Liver (tissue), 3 donors: Measurements from ENCODE around the gene FAM229B.

Source experiments
- ATF3 ChIP-seq: IDR thresholded peaks from 2 replicates; pipeline ENCODE4 v1.6.1; 2016; ENCODE audit warnings: antibody characterized with exemption
- CTCF ChIP-seq: fragments of 150-350 bp; IDR thresholded peaks from 2 replicates; pipeline ENCODE4 v1.5.1; 2017; ENCODE audit warnings: improper control_type of control experiment, low read depth, low read length; ENCODE audit not compliant: missing input control
- EGR1 ChIP-seq, 2 donors: IDR thresholded peaks; 2 replicates each; pipeline ENCODE4 v1.6.1; 2016 to 2018; ENCODE audit warnings: antibody characterized with exemption in 2 of 2, low read depth in 2 of 2
- HNF4A ChIP-seq, 2 donors: conservative IDR thresholded peaks; 2 replicates each; pipeline ENCODE4 v1.6.1; 2016; ENCODE audit warnings: antibody characterized with exemption in 2 of 2, mild to moderate bottlenecking in 2 of 2
- MAX ChIP-seq: IDR thresholded peaks from 2 replicates; pipeline ENCODE4 v1.6.1; 2016; ENCODE audit warnings: antibody characterized with exemption
- REST ChIP-seq: IDR thresholded peaks from 2 replicates; pipeline ENCODE4 v1.6.1; 2016; ENCODE audit warnings: antibody characterized with exemption, mild to moderate bottlenecking
- RXRA ChIP-seq, 2 donors: IDR thresholded peaks; 2 replicates each; pipeline ENCODE4 v1.6.1; 2017 to 2018; ENCODE audit warnings: antibody characterized with exemption in 2 of 2, mild to moderate bottlenecking in 1 of 2
- SP1 ChIP-seq: IDR thresholded peaks from 2 replicates; pipeline ENCODE4 v1.6.1; 2018; ENCODE audit warnings: antibody characterized with exemption, mild to moderate bottlenecking
- TAF1 ChIP-seq: conservative IDR thresholded peaks from 2 replicates; pipeline ENCODE4 v1.6.1; 2016; ENCODE audit warnings: antibody characterized with exemption, mild to moderate bottlenecking
- donor health status: healthy.
- donor health status: healthy.

- no peak for TF ChIP-seq CTCF
- no peak for TF ChIP-seq EGR1 (IDR thresholded peaks at IDR 0.05; ENCODE audit: low read depth in 2 of 2)
- TF ChIP-seq REST = no peak
- no peak for TF ChIP-seq RXRA (IDR thresholded peaks at IDR 0.05)
- TF ChIP-seq SP1 = no peak
- no peak for TF ChIP-seq HNF4A (conservative IDR thresholded peaks at IDR 0.05)
- no peak for TF ChIP-seq ATF3
- TF ChIP-seq TAF1 = no peak
- TF ChIP-seq MAX = no peak
Measured at GRCh38 chr6:112106562-112106961, 19.2 kb downstream of the FAM229B start.
